ENCODE measurements around the gene ACACA.
A peak's percentile ranks its signal among the peaks of the same experiment; 100 is the strongest.

ACACA gene

GRCh38 chr17:37344519-37344918, 62.1 kb downstream of the ACACA start:
- no peak for DNase-seq (ENCODE audit: low read depth)

DNA sequence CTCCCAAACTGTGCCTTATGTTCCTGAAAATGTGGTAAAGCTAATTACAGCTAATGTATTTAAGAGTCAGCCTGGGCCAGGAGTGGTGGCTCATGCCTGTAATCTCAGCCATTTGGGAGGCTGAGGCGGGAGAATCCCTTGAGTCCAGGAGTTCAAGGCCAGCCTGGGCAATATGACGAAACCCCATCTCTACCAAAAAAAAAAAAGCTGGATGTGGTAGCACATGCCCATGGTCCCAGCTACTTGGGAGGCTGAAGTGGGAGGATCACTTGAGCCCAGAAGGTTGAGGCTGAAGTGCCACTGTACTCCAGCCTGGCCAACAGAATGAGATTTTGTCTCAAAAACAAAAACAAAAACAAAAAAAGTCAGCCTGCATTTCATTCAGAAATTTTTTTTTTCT, 64.0 kb downstream of the ACACA start:
- DNase-seq (ENCODE audit: low read depth) = no peak

GRCh38 chr17:37340804-37341203, 65.8 kb downstream of the ACACA start:
- no peak for DNase-seq (ENCODE audit: low read depth)

GRCh38 chr17:37339321-37339720, 67.3 kb downstream of the ACACA start:
- DNase-seq (ENCODE audit: low read depth) = peak; percentile 44

GRCh38 chr17:37338847-37339246, 67.8 kb downstream of the ACACA start:
- DNase-seq (ENCODE audit: low read depth) = no peak

DNA sequence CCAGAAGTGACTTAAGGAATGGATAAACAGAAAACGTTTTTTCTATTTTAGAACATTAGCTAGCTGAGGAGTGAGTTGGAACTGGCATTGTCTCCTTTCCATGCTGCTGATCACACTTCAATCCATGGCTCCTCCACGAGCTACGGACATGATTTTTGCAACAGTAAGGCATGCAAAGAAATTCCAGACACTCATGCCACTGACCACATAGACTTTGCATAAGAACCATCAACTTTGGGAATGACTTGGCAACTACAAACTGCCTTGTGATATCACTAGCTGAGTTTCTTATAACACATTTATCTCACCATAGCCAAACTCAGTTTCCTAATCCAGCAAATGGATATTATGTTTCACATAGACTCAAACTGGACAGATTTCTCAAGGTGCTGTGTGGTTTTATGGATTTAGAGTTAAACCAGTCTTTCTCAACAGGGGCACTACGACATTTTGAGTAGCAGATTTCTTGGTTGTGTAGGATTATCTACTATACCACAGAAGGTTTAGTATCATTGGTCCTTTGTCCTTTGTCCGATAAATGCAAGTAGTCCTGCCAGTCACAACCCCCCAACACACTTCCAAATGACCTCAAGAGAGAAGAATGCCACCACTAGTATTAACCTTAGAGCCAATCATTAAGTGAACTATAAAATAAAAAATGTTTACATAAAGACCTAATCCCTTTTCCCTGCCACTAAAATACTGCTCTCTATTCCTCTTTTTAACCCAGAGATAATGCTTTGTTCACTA, 79.1 kb downstream of the ACACA start:
- peak; percentile 96 for DNase-seq (ENCODE audit: low read depth)

DNA sequence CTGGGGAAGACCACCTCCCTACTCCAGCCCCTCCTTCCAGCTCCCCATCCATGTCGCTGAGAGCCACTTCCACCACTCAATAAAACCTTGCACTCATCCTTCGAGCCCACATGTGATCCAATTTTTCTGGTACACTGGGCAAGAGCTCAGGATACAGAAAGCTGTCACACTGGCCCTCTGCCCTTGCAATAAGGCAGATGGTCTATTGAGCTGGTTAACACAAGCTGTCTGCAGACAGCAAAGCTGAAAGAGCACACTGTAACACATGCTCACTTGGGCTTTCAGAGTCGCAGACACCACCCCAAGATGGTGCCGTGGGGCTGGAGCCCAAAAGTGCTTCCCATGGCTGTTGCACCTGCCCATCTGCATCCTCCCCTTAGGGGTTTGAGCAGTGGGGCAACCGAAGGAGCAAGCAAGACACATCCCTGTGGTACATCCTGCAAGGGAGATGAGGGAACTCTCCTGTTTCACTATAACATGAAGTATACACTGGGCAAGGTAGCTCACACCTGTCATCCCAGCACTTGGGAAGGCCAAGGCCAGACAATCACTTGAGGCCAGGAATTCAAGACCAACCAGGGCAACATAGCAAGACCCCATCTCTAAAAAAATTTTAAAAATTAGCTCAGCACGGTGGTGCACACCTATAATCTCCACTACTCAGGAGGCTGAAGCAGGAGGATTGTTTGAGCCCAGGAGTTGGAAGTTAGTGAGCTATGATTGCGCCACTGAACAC, 83.6 kb downstream of the ACACA start:
- DNase-seq (ENCODE audit: low read depth) = no peak

GRCh38 chr17:37322106-37322505, 84.5 kb downstream of the ACACA start:
- DNase-seq (ENCODE audit: low read depth) = no peak

DNA sequence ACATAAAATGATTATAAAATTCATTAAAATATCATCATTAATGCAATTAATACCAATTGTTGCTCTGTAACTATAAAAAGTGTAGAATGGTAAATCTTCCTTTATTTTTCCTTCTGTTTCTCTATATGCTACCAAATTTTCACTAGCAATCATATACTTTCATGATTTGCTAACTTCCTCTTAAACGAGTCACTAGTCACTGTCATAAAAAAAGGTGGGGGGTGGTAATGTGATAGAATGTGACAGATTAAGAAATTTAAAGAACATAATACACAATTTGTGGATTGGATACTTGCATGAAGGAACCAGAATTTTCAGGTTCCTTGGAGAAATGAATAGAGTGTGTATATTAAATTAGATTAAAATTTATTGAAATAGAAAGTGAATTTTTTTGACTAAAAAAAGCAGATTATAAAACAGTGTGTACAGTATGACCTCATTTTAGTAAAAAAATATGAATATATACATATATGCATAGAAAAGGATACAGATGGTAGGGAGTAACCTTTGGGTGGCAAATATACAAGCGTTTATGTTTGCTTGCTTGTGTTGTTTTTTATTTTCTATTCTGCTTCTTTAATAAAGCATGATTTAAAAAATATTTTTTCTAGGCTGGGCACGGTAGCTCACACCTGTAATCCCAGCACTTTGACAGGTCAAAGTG, 87.6 kb downstream of the ACACA start:
- DNase-seq (ENCODE audit: low read depth) = no peak

DNA sequence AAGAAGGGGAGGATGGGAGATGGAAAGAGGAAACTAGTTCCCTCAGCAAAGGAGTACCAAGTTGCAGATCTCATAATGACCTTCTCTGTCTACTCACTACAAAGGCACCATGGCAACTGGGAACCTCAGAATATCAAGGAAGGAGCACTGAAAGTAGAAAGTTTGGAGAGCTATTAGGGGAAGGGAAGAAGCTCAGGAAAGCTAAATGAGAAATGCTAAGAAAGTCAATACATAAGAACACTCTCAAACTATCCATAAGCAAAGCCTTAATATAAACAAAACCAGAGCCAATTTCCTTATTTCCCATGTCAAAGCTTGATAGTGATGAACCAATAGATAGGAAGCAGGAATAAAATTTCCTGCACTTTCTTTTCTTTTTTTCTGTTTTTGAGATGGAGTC, 88.8 kb downstream of the ACACA start:
- DNase-seq (ENCODE audit: low read depth) = no peak

DNA sequence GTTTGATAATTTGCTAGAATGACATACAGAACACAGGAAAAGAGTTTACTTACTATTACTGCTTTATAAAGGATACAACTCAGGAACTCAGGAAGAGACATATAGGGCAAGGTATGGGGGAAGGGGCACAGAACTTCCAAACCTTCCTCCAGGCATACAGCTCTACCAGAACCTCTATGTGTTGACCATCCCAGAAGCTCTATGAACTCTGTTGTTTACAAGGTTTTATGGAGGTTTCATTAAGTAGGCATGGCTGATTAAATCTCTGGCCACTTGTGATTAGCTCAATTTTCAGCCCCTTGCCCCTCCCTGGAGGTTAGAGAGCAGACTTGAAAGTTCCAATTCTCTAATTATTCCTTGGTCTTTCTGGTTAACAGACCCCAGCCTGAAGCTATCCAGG, 91.0 kb downstream of the ACACA start:
- DNase-seq (ENCODE audit: low read depth) = no peak

DNA sequence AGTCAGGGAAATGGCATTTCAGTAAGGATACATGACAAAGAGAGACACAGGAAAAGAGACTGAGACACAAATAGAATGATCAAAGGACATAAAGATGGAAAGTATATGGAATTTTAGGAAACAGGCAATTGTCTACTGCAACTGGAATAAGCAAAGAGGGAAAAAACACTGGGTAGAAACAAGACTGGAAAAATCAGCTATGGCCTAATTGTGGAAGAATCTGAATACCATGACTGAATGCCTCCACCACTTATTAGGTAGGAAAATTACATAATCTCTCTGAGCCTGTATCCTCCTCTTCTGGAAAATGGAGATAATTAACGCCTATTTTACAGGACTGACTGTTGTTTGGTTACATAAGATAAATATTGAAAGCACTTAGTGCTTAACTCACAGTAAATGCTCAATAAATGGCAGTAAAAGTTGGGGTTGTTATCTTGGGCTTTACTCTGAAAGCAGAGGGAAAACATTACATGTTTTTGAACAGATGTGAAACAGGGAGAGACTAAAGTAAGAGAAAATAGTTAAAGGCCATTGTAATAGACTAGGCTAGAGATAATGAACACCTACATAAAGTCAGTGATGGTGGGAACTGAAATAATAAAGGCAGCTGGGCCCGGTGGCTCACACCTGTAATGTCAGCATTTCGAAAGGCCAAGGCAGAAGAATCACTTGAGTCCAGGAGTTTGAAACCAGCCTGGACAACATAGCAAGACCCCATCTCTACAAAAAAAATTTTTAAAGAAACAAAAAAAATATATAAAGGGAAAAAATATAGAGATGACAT, 94.3 kb downstream of the ACACA start:
- no peak for DNase-seq (ENCODE audit: low read depth)

DNA sequence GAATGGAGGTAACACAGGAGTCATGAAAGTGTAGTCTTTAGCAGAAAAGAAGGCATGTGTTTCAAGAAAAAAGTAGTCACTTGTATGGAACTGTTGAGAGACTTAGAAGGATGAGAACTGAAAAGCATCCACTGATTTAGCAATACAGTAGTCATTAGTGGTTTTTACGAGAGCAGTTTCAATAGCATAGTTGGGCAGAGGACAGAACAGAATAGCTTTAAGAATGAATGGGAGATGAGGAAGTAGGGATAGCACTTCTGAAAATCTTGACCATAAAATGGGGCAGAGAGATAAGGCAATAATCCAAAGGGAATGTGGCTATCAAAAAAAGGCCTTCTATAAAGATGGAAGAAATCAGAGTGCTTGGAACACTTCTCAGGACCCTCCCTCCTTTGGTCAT, 95.7 kb downstream of the ACACA start:
- DNase-seq (ENCODE audit: low read depth) = no peak

DNA sequence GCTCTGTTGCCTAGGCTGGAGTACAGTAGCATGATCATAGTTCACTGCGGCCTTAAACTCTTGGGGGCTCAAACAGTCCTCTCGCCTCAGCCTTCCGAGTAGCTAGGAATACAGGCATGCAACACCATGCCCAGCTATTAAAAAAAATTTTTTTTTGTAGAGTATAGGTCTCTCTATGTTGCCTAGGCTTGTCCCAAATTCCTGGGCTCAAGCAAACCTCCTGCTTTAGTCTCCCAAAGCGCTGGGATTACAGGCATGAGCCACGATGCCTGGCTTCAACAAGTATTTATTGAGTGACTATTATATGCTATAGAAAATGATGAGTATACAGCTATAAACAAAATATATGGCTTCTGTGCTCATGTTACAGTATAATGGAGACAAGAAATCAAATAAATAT, 97.6 kb downstream of the ACACA start:
- no peak for DNase-seq (ENCODE audit: low read depth)

GRCh38 chr17:37305406-37305905, 101.2 kb downstream of the ACACA start:
- no peak for DNase-seq (ENCODE audit: low read depth)

GRCh38 chr17:37301288-37301687, 105.3 kb downstream of the ACACA start:
- DNase-seq (ENCODE audit: low read depth) = peak; percentile 79

GRCh38 chr17:37300683-37301082, 106.0 kb downstream of the ACACA start:
- DNase-seq (ENCODE audit: low read depth) = no peak

DNA sequence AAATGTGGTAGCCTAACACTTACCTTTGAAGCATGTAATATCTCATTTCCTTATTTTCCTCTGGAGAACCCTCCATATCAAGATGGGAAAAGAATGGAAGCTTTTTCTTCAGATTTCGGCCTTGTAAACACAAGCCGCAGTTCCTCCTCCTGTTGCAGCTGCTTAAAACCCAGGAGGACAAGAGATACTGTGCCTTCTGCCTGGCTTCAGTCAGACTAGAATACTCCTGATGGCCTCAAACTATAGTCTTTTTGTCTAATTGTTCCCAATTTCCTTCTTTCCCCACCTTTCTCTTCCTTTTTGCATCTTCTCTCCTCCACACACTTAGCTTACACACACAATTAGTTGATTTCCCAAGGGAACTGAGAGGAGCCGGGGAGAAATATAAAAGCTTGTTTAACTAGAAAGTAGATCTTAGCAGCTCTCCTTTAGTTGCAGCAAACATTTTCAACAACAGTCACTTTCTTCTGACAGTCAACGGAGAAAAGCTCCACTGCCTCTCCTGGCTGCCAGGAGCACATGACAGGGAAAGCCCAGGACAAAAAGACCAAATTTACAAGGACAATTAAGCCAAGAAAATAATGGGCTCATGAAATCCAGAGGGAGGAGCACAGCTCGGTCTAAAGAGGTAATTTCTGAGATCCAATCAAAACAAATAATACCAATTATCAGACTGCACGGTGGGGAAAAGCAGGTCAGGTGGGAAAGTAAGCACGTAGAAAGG, 107.2 kb downstream of the ACACA start:
- DNase-seq (ENCODE audit: low read depth) = no peak

- no peak for DNase-seq (ENCODE audit: low read depth)
These were observed 110.7 kb downstream of the ACACA start for GRCh38 chr17:37295888-37296287.

- no peak for DNase-seq (ENCODE audit: low read depth)
These were observed 111.7 kb downstream of the ACACA start for GRCh38 chr17:37294888-37295287.

GRCh38 chr17:37293770-37294169, 112.9 kb downstream of the ACACA start:
- DNase-seq (ENCODE audit: low read depth) = no peak
